Vagina (tissue), 2 donors: ENCODE results near the gene ENTREP3.

ENCODE experiments used
- POLR2A ChIP-seq, 2 donors: fragments of 450-650 bp; IDR thresholded peaks; one replicate each; pipeline ENCODE4 v1.6.1; 2017; ENCODE audit warnings: antibody characterized with exemption in 2 of 2, mild to moderate bottlenecking in 2 of 2, moderate library complexity in 2 of 2
- POLR2AphosphoS5 ChIP-seq, 2 donors: sonication (generic); formaldehyde crosslinking; IDR thresholded peaks; one replicate each; pipeline ENCODE4 v1.9.0; 2017; ENCODE audit warnings: antibody characterized with exemption in 2 of 2, mild to moderate bottlenecking in 2 of 2, low read depth in 1 of 2; ENCODE audit not compliant: insufficient read depth in 1 of 2
- TF ChIP-seq, protein P1 (sequence below), 3 experiments: fragments of 450-650 bp in 2 of 3; fragments of 200-600 bp in 1 of 3; sonication (generic) in 1 of 3; IDR thresholded peaks; one replicate each; pipeline ENCODE4 v1.5.1; 2017 to 2019; ENCODE audit warnings: antibody characterized with exemption in 3 of 3, mild to moderate bottlenecking in 2 of 3, moderate library complexity in 2 of 3

DNA sequence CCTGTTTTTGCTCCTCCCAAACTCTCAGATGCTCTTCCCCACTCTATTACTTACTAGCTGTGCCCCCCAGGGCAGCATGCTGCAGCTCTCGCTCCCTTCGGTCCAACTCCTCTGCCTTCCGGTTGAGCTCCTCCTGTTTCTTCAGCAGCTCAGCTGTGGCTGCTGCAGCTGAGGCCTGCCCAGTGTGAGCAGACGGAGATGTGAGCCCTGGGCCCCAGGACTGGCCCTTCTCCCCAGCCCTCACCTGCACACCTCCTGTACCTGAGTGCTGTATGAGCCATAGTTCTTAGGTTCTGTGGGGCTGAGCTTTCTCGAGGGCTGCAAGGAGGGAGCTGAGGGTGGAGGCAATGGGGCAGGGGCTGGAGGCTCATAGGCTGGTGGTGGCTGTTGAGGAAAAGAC lies 5.0 kb upstream of the ENTREP3 start:
- TF ChIP-seq, protein P1, sequence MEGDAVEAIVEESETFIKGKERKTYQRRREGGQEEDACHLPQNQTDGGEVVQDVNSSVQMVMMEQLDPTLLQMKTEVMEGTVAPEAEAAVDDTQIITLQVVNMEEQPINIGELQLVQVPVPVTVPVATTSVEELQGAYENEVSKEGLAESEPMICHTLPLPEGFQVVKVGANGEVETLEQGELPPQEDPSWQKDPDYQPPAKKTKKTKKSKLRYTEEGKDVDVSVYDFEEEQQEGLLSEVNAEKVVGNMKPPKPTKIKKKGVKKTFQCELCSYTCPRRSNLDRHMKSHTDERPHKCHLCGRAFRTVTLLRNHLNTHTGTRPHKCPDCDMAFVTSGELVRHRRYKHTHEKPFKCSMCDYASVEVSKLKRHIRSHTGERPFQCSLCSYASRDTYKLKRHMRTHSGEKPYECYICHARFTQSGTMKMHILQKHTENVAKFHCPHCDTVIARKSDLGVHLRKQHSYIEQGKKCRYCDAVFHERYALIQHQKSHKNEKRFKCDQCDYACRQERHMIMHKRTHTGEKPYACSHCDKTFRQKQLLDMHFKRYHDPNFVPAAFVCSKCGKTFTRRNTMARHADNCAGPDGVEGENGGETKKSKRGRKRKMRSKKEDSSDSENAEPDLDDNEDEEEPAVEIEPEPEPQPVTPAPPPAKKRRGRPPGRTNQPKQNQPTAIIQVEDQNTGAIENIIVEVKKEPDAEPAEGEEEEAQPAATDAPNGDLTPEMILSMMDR (IDR thresholded peaks at IDR 0.05) = no peak
- TF ChIP-seq POLR2AphosphoS5 (IDR thresholded peaks at IDR 0.05; ENCODE audit: insufficient read depth in 1 of 2, low read depth in 1 of 2) (no peak), POLR2A (IDR thresholded peaks at IDR 0.05) (no peak)
